K562 (cell line): ENCODE data around the gene CHD8. TPM values are rescaled to one million over a fixed set of nuclear protein-coding genes. Genes with fewer than 3 reads are reported as not detected.
A peak's percentile ranks its signal among the peaks of the same experiment; 100 is the strongest.

ENCODE experiments used
- ARID1B ChIP-seq: fragments of 450-650 bp; IDR thresholded peaks from 2 replicates; pipeline ENCODE4 v1.6.1; 2016; ENCODE audit warnings: antibody characterized with exemption, mild to moderate bottlenecking, inconsistent platforms
- DPF2 ChIP-seq: fragments of 450-650 bp; IDR thresholded peaks from 2 replicates; pipeline ENCODE4 v1.6.1; 2016
- ESRRA ChIP-seq: fragments of 450-650 bp; IDR thresholded peaks from 2 replicates; pipeline ENCODE4 v1.6.1; 2014; ENCODE audit warnings: low read depth, mild to moderate bottlenecking, moderate library complexity, borderline replicate concordance
- JUND ChIP-seq, 2 experiments: IDR thresholded peaks; 2 replicates in 1 of 2; 3 replicates in 1 of 2; pipeline ENCODE4 v1.6.1; 2011; ENCODE audit warnings: borderline replicate concordance in 2 of 2, low read depth in 2 of 2, low read length in 2 of 2, improper control_type of control experiment in 1 of 2, missing biosample characterization in 1 of 2, missing genetic modification characterization in 1 of 2, missing genetic modification reagents in 1 of 2
- MTA3 ChIP-seq: fragments of 450-650 bp; formaldehyde crosslinking; IDR thresholded peaks from 2 replicates; pipeline ENCODE4 v1.6.1; 2017; ENCODE audit warnings: mild to moderate bottlenecking, borderline replicate concordance
- MYBL2 ChIP-seq, 2 experiments: fragments of 450-650 bp in 1 of 2; sonication (generic) in 1 of 2; formaldehyde crosslinking in 1 of 2; IDR thresholded peaks; 2 replicates each; pipeline versions ENCODE4 v1.6.1 to v1.8.1; 2017 to 2022; ENCODE audit warnings: borderline replicate concordance in 1 of 2, inconsistent platforms in 1 of 2, low read depth in 1 of 2, mild to moderate bottlenecking in 1 of 2, missing genetic modification reagents in 1 of 2, moderate library complexity in 1 of 2
- PCBP2 ChIP-seq: fragments of 200-400 bp; formaldehyde crosslinking; IDR thresholded peaks from 2 replicates; pipeline ENCODE4 v1.6.1; 2018; ENCODE audit warnings: low read length, low read depth, mild to moderate bottlenecking, moderate library complexity; ENCODE audit not compliant: poor library complexity, severe bottlenecking
- SIN3B ChIP-seq: fragments of 450-650 bp; IDR thresholded peaks from 2 replicates; pipeline ENCODE4 v1.6.1; 2017; ENCODE audit warnings: low read depth, mild to moderate bottlenecking, moderate library complexity
- SMARCA4 ChIP-seq: fragments of 450-650 bp; IDR thresholded peaks from 2 replicates; pipeline ENCODE4 v1.6.1; 2016
- SMARCC2 ChIP-seq: fragments of 450-650 bp; IDR thresholded peaks from 2 replicates; pipeline ENCODE4 v1.6.1; 2017; ENCODE audit warnings: antibody characterized with exemption, moderate library complexity, mild to moderate bottlenecking, low read depth
- SOX6 ChIP-seq: fragments of 450-650 bp; IDR thresholded peaks from 2 replicates; pipeline ENCODE4 v1.6.1; 2014; ENCODE audit warnings: mild to moderate bottlenecking
- TCF7 ChIP-seq: sonication (generic); IDR thresholded peaks from 2 replicates; pipeline ENCODE4 v1.6.1; 2016; ENCODE audit warnings: antibody characterized with exemption, borderline replicate concordance
- ZNF212 ChIP-seq: fragments of 450-650 bp; formaldehyde crosslinking; IDR thresholded peaks from 2 replicates; pipeline ENCODE4 v1.4.0; 2020; ENCODE audit warnings: mild to moderate bottlenecking
- ZNF436 ChIP-seq: fragments of 250-450, 450-650 bp; sonication (Bioruptor Pico); formaldehyde crosslinking; IDR thresholded peaks from 2 replicates; pipeline ENCODE4 v1.7.0; 2020; ENCODE audit warnings: mild to moderate bottlenecking
- polyA plus RNA-seq, 8 experiments: library from polyadenylated mRNA; depleted of rRNA in 4 of 8; stranded (reverse) in 5 of 8; unstranded in 3 of 8; fragments of >200 nt; fragmentation: Nextera tagmentation in 2 of 8; fragmentation: Illumina TruSeq in 1 of 8; extraction: Ambion mirVana in 2 of 8; extraction: Trizol in 1 of 8; gene quantifications; 2 replicates each; pipeline versions ENCODE4 v1.2.1 to v1.2.3, GENCODE V29; 2011 to 2014; ENCODE audit warnings: inconsistent platforms in 1 of 8, missing spikeins in 1 of 8
- total RNA-seq, 7 experiments: library from RNA; depleted of rRNA in 6 of 7; stranded (reverse); fragments of >200 nt in 6 of 7; fragmentation: Illumina TruSeq in 2 of 7; extraction: Trizol in 2 of 7; gene quantifications; 2 replicates each; pipeline versions ENCODE4 v1.2.1 to v1.2.3, GENCODE V29; 2011 to 2021; ENCODE audit warnings: low replicate concordance in 1 of 7
- TF ChIP-seq, protein P1 (sequence below): sonication (generic); formaldehyde crosslinking; IDR thresholded peaks from 2 replicates; pipeline ENCODE4 v1.8.0; 2022; ENCODE audit warnings: missing genetic modification reagents, mild to moderate bottlenecking, borderline replicate concordance
- TF ChIP-seq, protein P2 (sequence below): fragments of 250-450 bp; sonication (Bioruptor Pico); IDR thresholded peaks from 2 replicates; pipeline ENCODE4 v1.5.0; 2020; ENCODE audit warnings: mild to moderate bottlenecking
- TF ChIP-seq, protein P3 (sequence below): fragments of 450-650 bp; IDR thresholded peaks from 2 replicates; pipeline ENCODE4 v1.6.1; 2018; ENCODE audit not compliant: partially characterized antibody
- TF ChIP-seq, protein P4 (sequence below): fragments of 450-650 bp; conservative IDR thresholded peaks from 2 replicates; pipeline ENCODE4 v1.6.1; 2016; ENCODE audit warnings: missing genetic modification characterization, low read depth, mild to moderate bottlenecking, control low read depth, missing compliant biosample characterization

The CHD8 gene
- total and polyA plus RNA-seq, 9 of the 15 experiments (the other 6 are each of a cell fraction or from before 2014, with no cell fraction given): 11.1 to 51.2 (median 32.8) TPM

DNA sequence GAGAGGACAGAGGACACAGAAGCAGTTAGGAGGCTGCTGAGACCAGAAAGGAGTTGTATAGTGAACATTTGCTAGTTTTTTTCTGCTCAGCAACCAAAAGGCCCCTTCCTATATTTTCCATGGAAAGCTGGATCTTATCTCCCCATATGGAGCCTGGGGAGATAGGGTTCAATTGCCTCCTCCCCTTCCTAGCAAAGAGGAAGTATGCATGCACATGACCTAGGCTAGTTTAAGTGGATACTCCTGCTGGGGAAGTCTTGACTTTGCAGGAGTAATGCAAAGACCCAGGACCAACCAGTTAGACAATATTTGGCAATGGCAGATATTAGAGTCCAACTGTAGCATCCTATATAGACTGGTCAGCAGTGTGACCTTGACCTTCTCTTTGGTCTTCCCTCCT is 15.1 kb downstream of the CHD8 start (continued):
- TF ChIP-seq, protein P1, sequence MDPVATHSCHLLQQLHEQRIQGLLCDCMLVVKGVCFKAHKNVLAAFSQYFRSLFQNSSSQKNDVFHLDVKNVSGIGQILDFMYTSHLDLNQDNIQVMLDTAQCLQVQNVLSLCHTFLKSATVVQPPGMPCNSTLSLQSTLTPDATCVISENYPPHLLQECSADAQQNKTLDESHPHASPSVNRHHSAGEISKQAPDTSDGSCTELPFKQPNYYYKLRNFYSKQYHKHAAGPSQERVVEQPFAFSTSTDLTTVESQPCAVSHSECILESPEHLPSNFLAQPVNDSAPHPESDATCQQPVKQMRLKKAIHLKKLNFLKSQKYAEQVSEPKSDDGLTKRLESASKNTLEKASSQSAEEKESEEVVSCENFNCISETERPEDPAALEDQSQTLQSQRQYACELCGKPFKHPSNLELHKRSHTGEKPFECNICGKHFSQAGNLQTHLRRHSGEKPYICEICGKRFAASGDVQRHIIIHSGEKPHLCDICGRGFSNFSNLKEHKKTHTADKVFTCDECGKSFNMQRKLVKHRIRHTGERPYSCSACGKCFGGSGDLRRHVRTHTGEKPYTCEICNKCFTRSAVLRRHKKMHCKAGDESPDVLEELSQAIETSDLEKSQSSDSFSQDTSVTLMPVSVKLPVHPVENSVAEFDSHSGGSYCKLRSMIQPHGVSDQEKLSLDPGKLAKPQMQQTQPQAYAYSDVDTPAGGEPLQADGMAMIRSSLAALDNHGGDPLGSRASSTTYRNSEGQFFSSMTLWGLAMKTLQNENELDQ (CRISPR knock-in tag): no peak
- TF ChIP-seq ZNF212 (CRISPR knock-in tag): no peak
- TF ChIP-seq ESRRA: 0 out of 2 replicates have a peak, but pooled peaks have one; percentile 8
- TF ChIP-seq, protein P2, sequence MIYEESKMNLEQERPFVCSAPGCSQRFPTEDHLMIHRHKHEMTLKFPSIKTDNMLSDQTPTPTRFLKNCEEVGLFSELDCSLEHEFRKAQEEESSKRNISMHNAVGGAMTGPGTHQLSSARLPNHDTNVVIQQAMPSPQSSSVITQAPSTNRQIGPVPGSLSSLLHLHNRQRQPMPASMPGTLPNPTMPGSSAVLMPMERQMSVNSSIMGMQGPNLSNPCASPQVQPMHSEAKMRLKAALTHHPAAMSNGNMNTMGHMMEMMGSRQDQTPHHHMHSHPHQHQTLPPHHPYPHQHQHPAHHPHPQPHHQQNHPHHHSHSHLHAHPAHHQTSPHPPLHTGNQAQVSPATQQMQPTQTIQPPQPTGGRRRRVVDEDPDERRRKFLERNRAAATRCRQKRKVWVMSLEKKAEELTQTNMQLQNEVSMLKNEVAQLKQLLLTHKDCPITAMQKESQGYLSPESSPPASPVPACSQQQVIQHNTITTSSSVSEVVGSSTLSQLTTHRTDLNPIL (CRISPR knock-in tag): no peak
- 0 out of 2 replicates have a peak, but pooled peaks have one; percentile 13 for TF ChIP-seq JUND (IDR thresholded peaks at IDR 0.05; ENCODE audit: borderline replicate concordance, low read depth, low read length)
- no peak; the same call in 2 of the 3 replicates for TF ChIP-seq JUND (tag; IDR thresholded peaks at IDR 0.05; ENCODE audit: borderline replicate concordance, low read depth, low read length)
- no peak for TF ChIP-seq ZNF436
- no peak for TF ChIP-seq SMARCC2
- TF ChIP-seq TCF7: no peak
- peak; percentile 33; the same call in 1 of the 2 replicates for TF ChIP-seq SOX6
- TF ChIP-seq MTA3: 0 out of 2 replicates have a peak, but pooled peaks have one; percentile 22
- peak; percentile 33; the same call in 1 of the 2 replicates for TF ChIP-seq DPF2
- TF ChIP-seq PCBP2: no peak
- TF ChIP-seq, protein P3, sequence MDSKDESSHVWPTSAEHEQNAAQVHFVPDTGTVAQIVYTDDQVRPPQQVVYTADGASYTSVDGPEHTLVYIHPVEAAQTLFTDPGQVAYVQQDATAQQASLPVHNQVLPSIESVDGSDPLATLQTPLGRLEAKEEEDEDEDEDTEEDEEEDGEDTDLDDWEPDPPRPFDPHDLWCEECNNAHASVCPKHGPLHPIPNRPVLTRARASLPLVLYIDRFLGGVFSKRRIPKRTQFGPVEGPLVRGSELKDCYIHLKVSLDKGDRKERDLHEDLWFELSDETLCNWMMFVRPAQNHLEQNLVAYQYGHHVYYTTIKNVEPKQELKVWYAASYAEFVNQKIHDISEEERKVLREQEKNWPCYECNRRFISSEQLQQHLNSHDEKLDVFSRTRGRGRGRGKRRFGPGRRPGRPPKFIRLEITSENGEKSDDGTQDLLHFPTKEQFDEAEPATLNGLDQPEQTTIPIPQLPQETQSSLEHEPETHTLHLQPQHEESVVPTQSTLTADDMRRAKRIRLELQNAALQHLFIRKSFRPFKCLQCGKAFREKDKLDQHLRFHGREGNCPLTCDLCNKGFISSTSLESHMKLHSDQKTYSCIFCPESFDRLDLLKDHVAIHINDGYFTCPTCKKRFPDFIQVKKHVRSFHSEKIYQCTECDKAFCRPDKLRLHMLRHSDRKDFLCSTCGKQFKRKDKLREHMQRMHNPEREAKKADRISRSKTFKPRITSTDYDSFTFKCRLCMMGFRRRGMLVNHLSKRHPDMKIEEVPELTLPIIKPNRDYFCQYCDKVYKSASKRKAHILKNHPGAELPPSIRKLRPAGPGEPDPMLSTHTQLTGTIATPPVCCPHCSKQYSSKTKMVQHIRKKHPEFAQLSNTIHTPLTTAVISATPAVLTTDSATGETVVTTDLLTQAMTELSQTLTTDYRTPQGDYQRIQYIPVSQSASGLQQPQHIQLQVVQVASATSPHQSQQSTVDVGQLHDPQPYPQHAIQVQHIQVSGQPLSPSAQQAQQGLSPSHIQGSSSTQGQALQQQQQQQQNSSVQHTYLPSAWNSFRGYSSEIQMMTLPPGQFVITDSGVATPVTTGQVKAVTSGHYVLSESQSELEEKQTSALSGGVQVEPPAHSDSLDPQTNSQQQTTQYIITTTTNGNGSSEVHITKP: peak; percentile 55
- TF ChIP-seq, protein P4, sequence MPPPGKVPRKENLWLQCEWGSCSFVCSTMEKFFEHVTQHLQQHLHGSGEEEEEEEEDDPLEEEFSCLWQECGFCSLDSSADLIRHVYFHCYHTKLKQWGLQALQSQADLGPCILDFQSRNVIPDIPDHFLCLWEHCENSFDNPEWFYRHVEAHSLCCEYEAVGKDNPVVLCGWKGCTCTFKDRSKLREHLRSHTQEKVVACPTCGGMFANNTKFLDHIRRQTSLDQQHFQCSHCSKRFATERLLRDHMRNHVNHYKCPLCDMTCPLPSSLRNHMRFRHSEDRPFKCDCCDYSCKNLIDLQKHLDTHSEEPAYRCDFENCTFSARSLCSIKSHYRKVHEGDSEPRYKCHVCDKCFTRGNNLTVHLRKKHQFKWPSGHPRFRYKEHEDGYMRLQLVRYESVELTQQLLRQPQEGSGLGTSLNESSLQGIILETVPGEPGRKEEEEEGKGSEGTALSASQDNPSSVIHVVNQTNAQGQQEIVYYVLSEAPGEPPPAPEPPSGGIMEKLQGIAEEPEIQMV: no peak
- TF ChIP-seq ARID1B: peak; percentile 58
- TF ChIP-seq SMARCA4: peak; percentile 39; the same call in 1 of the 2 replicates
- no peak for TF ChIP-seq MYBL2 (IDR thresholded peaks at IDR 0.05; ENCODE audit: low read depth)
- TF ChIP-seq MYBL2 (CRISPR knock-in tag; IDR thresholded peaks at IDR 0.05; ENCODE audit: borderline replicate concordance): no peak
- TF ChIP-seq SIN3B: no peak
